HCT116 (cell line): ENCODE data around the gene FAM43A.
A peak's percentile ranks its signal among the peaks of the same experiment; 100 is the strongest.

Source experiments
- CBX3 ChIP-seq: IDR thresholded peaks from 2 replicates; pipeline ENCODE4 v1.6.1; 2012; ENCODE audit warnings: low read depth
- CEBPB ChIP-seq: IDR thresholded peaks from 2 replicates; pipeline ENCODE4 v1.6.1; 2012; ENCODE audit warnings: low read depth
- EZH2 ChIP-seq: fragments of 200-600 bp; sonication (generic); IDR thresholded peaks from 2 replicates; pipeline ENCODE4 v1.6.1; 2017; ENCODE audit warnings: antibody characterized with exemption, mixed run types
- EZH2phosphoT487 ChIP-seq: fragments of 200-600 bp; IDR thresholded peaks from 2 replicates; pipeline ENCODE4 v1.6.1; 2018; ENCODE audit warnings: antibody characterized with exemption, borderline replicate concordance
- POLR2A ChIP-seq: IDR thresholded peaks from 2 replicates; pipeline ENCODE4 v1.7.0; 2011; ENCODE audit warnings: borderline replicate concordance; ENCODE audit not compliant: insufficient read depth, insufficient read length; ENCODE audit errors: extremely low read depth
- REST ChIP-seq: IDR thresholded peaks from 2 replicates; pipeline ENCODE4 v1.6.1; 2012; ENCODE audit warnings: low read depth
- SIN3A ChIP-seq: IDR thresholded peaks from 2 replicates; pipeline ENCODE4 v1.6.1; 2012; ENCODE audit warnings: low read depth
- YY1 ChIP-seq: IDR thresholded peaks from 2 replicates; pipeline ENCODE4 v1.6.1; 2011; ENCODE audit warnings: low read length, low read depth, moderate library complexity, mild to moderate bottlenecking; ENCODE audit not compliant: insufficient replicate concordance; ENCODE audit errors: extremely low read depth
- TF ChIP-seq, protein P1 (sequence below), 3 experiments: fragments of 200-600 bp in 1 of 3; sonication (generic) in 1 of 3; IDR thresholded peaks in 2 of 3; conservative IDR thresholded peaks in 1 of 3; 2 replicates each; pipeline ENCODE4 v1.5.1; 2012 to 2017; ENCODE audit warnings: low read depth in 2 of 3, low read length in 2 of 3, antibody characterized with exemption in 1 of 3, borderline replicate concordance in 1 of 3, control low read depth in 1 of 3, mild to moderate bottlenecking in 1 of 3, mixed read lengths in 1 of 3, mixed run types in 1 of 3, moderate library complexity in 1 of 3; ENCODE audit not compliant: insufficient read depth in 1 of 3

DNA sequence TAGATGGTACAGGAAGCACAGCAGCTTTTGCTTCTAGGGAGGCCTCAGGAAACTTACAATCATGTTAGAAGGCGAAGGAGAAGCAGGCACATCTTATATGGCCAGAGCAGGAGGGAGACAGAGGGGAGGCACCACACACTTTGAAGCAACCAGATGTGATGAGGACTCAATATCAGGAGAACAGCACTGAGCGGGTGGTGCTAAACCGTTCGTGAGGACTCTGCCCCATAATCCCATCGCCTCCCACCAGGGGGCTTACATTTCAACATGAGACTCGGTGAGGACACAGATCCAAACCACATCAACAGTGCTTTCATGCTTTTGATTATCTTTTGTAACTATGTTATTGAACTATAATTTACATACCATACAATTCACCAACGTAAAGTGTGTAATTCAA lies 44.9 kb upstream of the FAM43A start:
- TF ChIP-seq, protein P1, sequence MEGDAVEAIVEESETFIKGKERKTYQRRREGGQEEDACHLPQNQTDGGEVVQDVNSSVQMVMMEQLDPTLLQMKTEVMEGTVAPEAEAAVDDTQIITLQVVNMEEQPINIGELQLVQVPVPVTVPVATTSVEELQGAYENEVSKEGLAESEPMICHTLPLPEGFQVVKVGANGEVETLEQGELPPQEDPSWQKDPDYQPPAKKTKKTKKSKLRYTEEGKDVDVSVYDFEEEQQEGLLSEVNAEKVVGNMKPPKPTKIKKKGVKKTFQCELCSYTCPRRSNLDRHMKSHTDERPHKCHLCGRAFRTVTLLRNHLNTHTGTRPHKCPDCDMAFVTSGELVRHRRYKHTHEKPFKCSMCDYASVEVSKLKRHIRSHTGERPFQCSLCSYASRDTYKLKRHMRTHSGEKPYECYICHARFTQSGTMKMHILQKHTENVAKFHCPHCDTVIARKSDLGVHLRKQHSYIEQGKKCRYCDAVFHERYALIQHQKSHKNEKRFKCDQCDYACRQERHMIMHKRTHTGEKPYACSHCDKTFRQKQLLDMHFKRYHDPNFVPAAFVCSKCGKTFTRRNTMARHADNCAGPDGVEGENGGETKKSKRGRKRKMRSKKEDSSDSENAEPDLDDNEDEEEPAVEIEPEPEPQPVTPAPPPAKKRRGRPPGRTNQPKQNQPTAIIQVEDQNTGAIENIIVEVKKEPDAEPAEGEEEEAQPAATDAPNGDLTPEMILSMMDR (IDR thresholded peaks at IDR 0.05 in 2 of 3, conservative IDR thresholded peaks at IDR 0.05 in 1 of 3; ENCODE audit: borderline replicate concordance in 1 of 3, insufficient read depth in 1 of 3, low read depth in 2 of 3, low read length in 2 of 3): peak in 2 of 3 experiments; percentile 45 to 46; a peak in 4 of 6 replicates
- TF ChIP-seq SIN3A (no peak), EZH2 (no peak), POLR2A (no peak), EZH2phosphoT487 (no peak), YY1 (no peak), REST (no peak), CBX3 (no peak), CEBPB (no peak)
